GM12873 (cell line): ENCODE measurements around the gene CHRM5.

Experiments
- TF ChIP-seq, protein P1 (sequence below): IDR thresholded peaks from 2 replicates; pipeline ENCODE4 v1.5.1; 2012; ENCODE audit warnings: low read depth, mild to moderate bottlenecking, moderate library complexity, low read length, control low read depth; ENCODE audit not compliant: insufficient read depth; ENCODE audit errors: missing control alignments

CHRM5 gene

GRCh38 chr15:34025252-34025651, 57.0 kb downstream of the CHRM5 start:
- TF ChIP-seq, protein P1, sequence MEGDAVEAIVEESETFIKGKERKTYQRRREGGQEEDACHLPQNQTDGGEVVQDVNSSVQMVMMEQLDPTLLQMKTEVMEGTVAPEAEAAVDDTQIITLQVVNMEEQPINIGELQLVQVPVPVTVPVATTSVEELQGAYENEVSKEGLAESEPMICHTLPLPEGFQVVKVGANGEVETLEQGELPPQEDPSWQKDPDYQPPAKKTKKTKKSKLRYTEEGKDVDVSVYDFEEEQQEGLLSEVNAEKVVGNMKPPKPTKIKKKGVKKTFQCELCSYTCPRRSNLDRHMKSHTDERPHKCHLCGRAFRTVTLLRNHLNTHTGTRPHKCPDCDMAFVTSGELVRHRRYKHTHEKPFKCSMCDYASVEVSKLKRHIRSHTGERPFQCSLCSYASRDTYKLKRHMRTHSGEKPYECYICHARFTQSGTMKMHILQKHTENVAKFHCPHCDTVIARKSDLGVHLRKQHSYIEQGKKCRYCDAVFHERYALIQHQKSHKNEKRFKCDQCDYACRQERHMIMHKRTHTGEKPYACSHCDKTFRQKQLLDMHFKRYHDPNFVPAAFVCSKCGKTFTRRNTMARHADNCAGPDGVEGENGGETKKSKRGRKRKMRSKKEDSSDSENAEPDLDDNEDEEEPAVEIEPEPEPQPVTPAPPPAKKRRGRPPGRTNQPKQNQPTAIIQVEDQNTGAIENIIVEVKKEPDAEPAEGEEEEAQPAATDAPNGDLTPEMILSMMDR, result no peak

GRCh38 chr15:34027606-34028005, 59.3 kb downstream of the CHRM5 start:
- TF ChIP-seq, protein P1, result no peak

- TF ChIP-seq, protein P1, result no peak
Measured at GRCh38 chr15:34031987-34032760, 63.9 kb downstream of the CHRM5 start.

GRCh38 chr15:34038023-34038870, 70.0 kb downstream of the CHRM5 start:
- TF ChIP-seq, protein P1, result no peak

DNA sequence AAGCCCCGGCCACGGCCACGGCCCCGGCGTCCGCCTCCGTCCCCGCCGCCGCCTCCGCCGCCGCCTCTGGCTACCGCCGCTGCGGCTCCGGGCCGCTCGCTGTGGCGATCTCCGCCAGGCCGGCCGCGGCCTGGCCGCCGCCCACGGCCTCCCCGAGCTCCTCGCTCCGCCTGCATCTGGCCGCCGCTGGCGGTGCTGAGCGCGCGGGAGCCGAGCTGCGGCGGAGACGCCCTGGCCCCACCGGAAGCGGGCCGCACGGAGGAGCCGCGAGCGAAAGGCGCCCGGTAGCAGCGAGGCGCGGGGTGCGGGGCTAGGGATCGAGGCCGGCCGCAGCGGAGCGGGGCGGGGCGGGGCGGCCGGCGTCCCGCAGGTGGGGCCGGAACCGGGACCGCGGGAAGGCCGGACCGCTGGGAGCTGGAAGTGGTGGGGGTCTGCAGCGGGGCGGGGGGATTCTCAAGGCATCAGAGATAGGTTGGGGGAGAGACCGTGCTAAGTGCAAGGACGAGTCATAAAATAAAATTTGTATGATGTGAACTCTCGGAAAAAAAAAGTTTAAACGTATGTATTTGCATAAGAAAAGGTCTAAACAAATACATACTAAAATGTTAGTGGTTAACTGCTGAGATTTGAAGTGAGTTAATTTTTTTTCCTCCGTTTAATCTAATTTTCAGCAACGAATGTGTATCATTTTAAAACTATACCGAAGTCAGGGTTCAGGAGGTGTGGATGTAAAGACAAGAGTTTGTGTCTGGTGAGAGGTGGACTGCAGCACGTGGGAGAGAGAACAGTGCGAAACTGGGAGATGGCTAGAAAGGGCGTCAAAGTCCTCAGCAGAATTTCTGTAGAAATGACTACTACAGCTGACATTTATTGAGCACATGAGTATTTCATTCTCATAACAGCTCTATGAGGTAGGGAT, 70.8 kb downstream of the CHRM5 start, which contains the start of gene AVEN:
Gene AVEN, minus strand, starts transcription at position 334 of the 919 bp plus-strand sequence. Its CDS starts 158 bp downstream, at position 176.
- TF ChIP-seq, protein P1, result no peak

DNA sequence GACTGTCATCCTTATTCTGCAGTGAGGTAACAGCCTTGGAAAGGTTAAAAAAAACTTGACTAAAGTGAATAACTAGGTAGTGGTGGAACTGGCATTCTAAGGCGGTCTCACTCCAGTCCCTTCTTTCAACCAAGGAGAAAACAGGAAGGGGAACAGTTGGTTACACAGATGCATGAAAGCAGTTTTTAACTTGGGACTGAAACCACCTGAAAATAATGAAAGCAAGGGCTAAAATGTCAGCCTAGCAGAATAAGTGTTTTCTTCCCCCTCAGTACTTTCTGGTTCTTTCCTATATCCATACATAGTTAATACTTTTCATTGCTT, 71.5 kb downstream of the CHRM5 start:
- TF ChIP-seq, protein P1, result no peak

DNA sequence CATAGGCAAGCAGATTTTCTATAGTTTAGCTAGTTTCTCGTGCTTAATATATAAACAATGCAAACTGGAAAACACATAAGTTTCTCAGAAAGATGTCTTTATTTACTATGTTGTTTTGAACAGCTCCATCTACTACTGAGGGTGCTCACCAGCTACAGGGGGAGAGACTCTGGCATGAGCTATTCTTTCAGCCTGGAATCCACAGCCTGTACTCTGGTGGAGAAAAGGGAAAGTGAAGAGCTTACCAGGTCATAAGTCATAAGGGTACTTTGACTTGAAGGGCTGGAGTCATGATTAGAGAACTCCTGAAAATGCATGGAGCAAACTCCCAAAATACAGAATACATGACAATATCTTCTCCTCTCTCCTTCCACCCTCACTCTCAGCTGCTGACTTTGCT, 75.1 kb downstream of the CHRM5 start:
- TF ChIP-seq, protein P1, result no peak
